Measurements from ENCODE around the gene PEX7.

The PEX7 gene

GRCh38 chr6:136783021-136783420, 39.4 kb upstream of the PEX7 start:
- no peak for DNase-seq (ENCODE audit: extremely low read depth, insufficient read length)
- TF ChIP-seq CTCF (IDR thresholded peaks at IDR 0.05; ENCODE audit: insufficient read depth, low read length, poor library complexity, severe bottlenecking) = no peak
- Histone ChIP-seq H3K4me3 (replicated peaks; ENCODE audit: low read depth, low read length) (no peak overlapping the region), H3K27me3 (replicated peaks; ENCODE audit: control insufficient read depth, insufficient read depth, low read length) (no peaks in the 10 kb centered on the region), H3K36me3 (ENCODE audit: control insufficient read depth, insufficient read depth, low read length) (peaks cover 7% of the 10 kb centered on the region; the same call in 1 of the 2 replicates)

- no peak for TF ChIP-seq CTCF (IDR thresholded peaks at IDR 0.05; ENCODE audit: insufficient read depth, low read length, poor library complexity, severe bottlenecking)
- Histone ChIP-seq H3K4me3 (replicated peaks; ENCODE audit: low read depth, low read length) (peak overlapping the region; percentile 59), H3K27me3 (replicated peaks; ENCODE audit: control insufficient read depth, insufficient read depth, low read length) (no peaks in the 10 kb centered on the region), H3K36me3 (ENCODE audit: control insufficient read depth, insufficient read depth, low read length) (peaks cover 7% of the 10 kb centered on the region; the same call in 1 of the 2 replicates)
- DNase-seq (ENCODE audit: extremely low read depth, insufficient read length) = peak; percentile 48
Observed at GRCh38 chr6:136783495-136784270, 38.7 kb upstream of the PEX7 start.

DNA sequence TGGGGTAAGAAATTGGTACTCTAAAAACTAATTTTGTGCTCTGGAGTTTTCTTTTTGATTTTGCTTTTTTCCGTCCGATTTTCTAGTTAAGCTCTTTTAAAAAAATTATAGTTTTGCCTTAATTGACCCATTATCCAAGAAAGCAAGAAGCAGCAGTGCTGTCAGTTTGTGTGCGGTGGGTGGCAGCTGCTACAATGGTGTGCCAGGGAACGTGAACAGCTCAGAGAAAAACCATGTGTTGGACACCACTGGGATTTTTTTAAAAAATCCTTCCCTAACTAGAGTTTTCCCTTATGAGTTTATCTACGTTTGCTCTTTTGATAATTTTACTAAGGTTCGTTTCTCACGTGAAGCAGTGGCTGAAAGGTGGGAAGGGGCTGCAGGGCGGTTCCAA, 38.1 kb upstream of the PEX7 start:
- no peak for TF ChIP-seq CTCF (IDR thresholded peaks at IDR 0.05; ENCODE audit: insufficient read depth, low read length, poor library complexity, severe bottlenecking)
- no peak for DNase-seq (ENCODE audit: extremely low read depth, insufficient read length)
- Histone ChIP-seq H3K27me3 (replicated peaks; ENCODE audit: control insufficient read depth, insufficient read depth, low read length) (no peaks in the 10 kb centered on the region), H3K36me3 (ENCODE audit: control insufficient read depth, insufficient read depth, low read length) (peaks cover 7% of the 10 kb centered on the region; the same call in 1 of the 2 replicates), H3K4me3 (replicated peaks; ENCODE audit: low read depth, low read length) (peak overlapping the region; percentile 59)

- peak; percentile 53 for DNase-seq (ENCODE audit: extremely low read depth, insufficient read length)
- H3K4me3 ChIP-seq (replicated peaks; ENCODE audit: low read depth, low read length) = peak overlapping the region; percentile 59
- no peak for TF ChIP-seq CTCF (IDR thresholded peaks at IDR 0.05; ENCODE audit: insufficient read depth, low read length, poor library complexity, severe bottlenecking)
- no peaks in the 10 kb centered on the region for H3K27me3 ChIP-seq (replicated peaks; ENCODE audit: control insufficient read depth, insufficient read depth, low read length)
- peaks cover 7% of the 10 kb centered on the region; the same call in 1 of the 2 replicates for H3K36me3 ChIP-seq (ENCODE audit: control insufficient read depth, insufficient read depth, low read length)
Observed at GRCh38 chr6:136784910-136785746, 37.3 kb upstream of the PEX7 start.

DNA sequence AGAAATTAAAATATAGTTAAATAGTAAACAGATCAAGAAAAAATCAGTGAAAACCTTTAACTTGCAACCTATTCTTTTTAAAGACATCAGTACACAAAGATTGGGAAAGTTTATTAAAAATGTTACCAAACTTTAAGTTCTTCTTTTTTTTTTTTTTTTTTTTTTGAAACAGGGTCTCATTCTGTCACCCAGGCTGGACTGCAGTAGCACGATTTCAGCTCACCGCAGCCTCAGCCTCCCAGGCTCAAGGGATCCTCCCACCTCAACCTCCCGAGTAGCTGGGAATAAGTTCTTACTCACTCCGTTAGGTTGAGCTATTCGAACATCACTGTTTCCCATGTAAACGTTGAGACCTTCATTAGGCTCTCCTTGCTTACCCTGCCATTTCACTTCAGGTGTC, 35.7 kb upstream of the PEX7 start:
- Histone ChIP-seq H3K36me3 (ENCODE audit: control insufficient read depth, insufficient read depth, low read length) (peaks cover 5% of the 10 kb centered on the region; the same call in 1 of the 2 replicates), H3K4me3 (replicated peaks; ENCODE audit: low read depth, low read length) (peak overlapping the region; percentile 54), H3K27me3 (replicated peaks; ENCODE audit: control insufficient read depth, insufficient read depth, low read length) (no peaks in the 10 kb centered on the region)
- TF ChIP-seq CTCF (IDR thresholded peaks at IDR 0.05; ENCODE audit: insufficient read depth, low read length, poor library complexity, severe bottlenecking) = no peak
- no peak for DNase-seq (ENCODE audit: extremely low read depth, insufficient read length)

Data from GM06990 (cell line).